H1 (cell line): ENCODE data around the gene IP6K1.

ENCODE experiments used
- CEBPB ChIP-seq: IDR thresholded peaks from 2 replicates; pipeline ENCODE4 v1.6.1; 2012; ENCODE audit warnings: low read depth, low read length
- JUND ChIP-seq: IDR thresholded peaks from 2 replicates; pipeline ENCODE4 v1.6.1; 2011; ENCODE audit warnings: mild to moderate bottlenecking, improper control_type of control experiment, low read length
- POLR2A ChIP-seq, 2 experiments: IDR thresholded peaks; 1 replicate in 1 of 2; 2 replicates in 1 of 2; pipeline ENCODE4 v1.6.1; 2011; ENCODE audit warnings: low read depth in 2 of 2, low read length in 2 of 2, mild to moderate bottlenecking in 2 of 2; ENCODE audit errors: control extremely low read depth in 1 of 2
- POLR2AphosphoS5 ChIP-seq: IDR thresholded peaks from 2 replicates; pipeline ENCODE4 v1.6.1; 2011; ENCODE audit warnings: low read depth, low read length
- SIX5 ChIP-seq: IDR thresholded peaks from 2 replicates; pipeline ENCODE4 v1.6.1; 2011; ENCODE audit warnings: mild to moderate bottlenecking, low read depth, low read length
- SP1 ChIP-seq: IDR thresholded peaks from 2 replicates; pipeline ENCODE4 v1.6.1; 2011; ENCODE audit warnings: low read depth, low read length
- SUZ12 ChIP-seq: fragments of 200-600 bp; sonication (generic); IDR thresholded peaks from 2 replicates; pipeline ENCODE4 v1.6.1; 2012; ENCODE audit warnings: mild to moderate bottlenecking, inconsistent platforms, low read length, moderate library complexity, mixed read lengths
- TF ChIP-seq, protein P1 (sequence below), 3 experiments: IDR thresholded peaks; 1 replicate in 2 of 3; 2 replicates in 1 of 3; pipeline versions ENCODE4 v1.5.1 to v1.6.1; 2011; ENCODE audit warnings: low read length in 3 of 3, mild to moderate bottlenecking in 3 of 3, inconsistent platforms in 2 of 3, low read depth in 1 of 3, moderate library complexity in 1 of 3; ENCODE audit not compliant: insufficient read depth in 1 of 3; ENCODE audit errors: control extremely low read depth in 1 of 3
- TF ChIP-seq, protein P2 (sequence below): IDR thresholded peaks from 2 replicates; pipeline ENCODE4 v1.6.1; 2011; ENCODE audit warnings: low read depth, mild to moderate bottlenecking, low read length; ENCODE audit not compliant: insufficient read depth

DNA sequence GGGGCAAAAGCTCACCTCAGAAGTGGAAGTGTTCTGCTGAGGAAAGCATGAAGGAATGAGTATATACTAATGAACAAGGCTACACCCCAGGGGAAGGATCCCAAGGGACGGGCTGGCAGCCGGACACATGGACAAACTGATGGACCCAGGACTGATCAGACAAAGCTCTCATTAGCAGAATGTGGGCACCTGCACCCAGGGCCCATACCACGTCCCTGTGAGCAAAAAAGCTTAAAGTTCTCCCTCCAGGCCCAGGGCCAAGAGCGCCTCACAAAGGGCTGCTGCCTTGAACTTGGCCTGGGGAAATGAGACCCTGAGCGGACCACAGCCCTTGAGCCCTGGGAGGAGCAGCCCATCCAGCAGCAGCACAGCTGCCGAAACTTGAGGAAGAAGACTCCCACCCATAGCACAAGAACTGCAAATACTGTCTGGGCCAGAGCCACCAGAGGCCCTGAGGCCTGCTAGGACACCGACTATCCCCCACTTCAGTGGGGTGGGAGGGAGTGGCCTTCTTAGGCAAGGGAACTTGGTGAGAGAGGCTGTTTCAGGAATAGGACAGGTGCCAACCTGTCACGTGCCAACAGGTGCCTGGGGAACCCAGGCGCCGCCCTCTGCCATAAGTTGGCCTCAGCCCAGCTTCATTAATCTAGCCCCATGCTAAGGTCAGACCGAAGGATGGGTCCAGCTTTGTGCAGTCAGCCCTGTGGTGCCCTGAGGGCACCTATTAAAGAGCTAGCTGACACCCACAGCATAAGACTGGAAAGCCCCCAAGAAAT is 60.2 kb downstream of the IP6K1 start:
- TF ChIP-seq POLR2AphosphoS5 (no peak; the same call in 1 of the 2 replicates), SP1 (no peak), JUND (no peak), SIX5 (no peak), POLR2A (IDR thresholded peaks at IDR 0.05; ENCODE audit: control extremely low read depth in 1 of 2, low read depth in 2 of 2, low read length in 2 of 2) (no peak), SUZ12 (no peak), CEBPB (no peak)
- TF ChIP-seq, protein P1, sequence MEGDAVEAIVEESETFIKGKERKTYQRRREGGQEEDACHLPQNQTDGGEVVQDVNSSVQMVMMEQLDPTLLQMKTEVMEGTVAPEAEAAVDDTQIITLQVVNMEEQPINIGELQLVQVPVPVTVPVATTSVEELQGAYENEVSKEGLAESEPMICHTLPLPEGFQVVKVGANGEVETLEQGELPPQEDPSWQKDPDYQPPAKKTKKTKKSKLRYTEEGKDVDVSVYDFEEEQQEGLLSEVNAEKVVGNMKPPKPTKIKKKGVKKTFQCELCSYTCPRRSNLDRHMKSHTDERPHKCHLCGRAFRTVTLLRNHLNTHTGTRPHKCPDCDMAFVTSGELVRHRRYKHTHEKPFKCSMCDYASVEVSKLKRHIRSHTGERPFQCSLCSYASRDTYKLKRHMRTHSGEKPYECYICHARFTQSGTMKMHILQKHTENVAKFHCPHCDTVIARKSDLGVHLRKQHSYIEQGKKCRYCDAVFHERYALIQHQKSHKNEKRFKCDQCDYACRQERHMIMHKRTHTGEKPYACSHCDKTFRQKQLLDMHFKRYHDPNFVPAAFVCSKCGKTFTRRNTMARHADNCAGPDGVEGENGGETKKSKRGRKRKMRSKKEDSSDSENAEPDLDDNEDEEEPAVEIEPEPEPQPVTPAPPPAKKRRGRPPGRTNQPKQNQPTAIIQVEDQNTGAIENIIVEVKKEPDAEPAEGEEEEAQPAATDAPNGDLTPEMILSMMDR (IDR thresholded peaks at IDR 0.05; ENCODE audit: control extremely low read depth in 1 of 3, insufficient read depth in 1 of 3, low read depth in 1 of 3, low read length in 3 of 3): no peak
- TF ChIP-seq, protein P2, sequence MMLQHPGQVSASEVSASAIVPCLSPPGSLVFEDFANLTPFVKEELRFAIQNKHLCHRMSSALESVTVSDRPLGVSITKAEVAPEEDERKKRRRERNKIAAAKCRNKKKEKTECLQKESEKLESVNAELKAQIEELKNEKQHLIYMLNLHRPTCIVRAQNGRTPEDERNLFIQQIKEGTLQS: no peak
